Ecto neural progenitor cell (in vitro differentiated cells): ENCODE measurements around the gene KLHL3.
"Not testable (repeated sequence)": the region's sequence is repeated elsewhere in the genome, so short reads cannot be mapped to it uniquely, and the experiment has no call there.

ENCODE experiments used
- DNase-seq: peaks from one replicate; pipeline ENCODE4 v3.0.0-alpha.2; 2018; ENCODE audit warnings: low spot score

The KLHL3 gene, protein sequence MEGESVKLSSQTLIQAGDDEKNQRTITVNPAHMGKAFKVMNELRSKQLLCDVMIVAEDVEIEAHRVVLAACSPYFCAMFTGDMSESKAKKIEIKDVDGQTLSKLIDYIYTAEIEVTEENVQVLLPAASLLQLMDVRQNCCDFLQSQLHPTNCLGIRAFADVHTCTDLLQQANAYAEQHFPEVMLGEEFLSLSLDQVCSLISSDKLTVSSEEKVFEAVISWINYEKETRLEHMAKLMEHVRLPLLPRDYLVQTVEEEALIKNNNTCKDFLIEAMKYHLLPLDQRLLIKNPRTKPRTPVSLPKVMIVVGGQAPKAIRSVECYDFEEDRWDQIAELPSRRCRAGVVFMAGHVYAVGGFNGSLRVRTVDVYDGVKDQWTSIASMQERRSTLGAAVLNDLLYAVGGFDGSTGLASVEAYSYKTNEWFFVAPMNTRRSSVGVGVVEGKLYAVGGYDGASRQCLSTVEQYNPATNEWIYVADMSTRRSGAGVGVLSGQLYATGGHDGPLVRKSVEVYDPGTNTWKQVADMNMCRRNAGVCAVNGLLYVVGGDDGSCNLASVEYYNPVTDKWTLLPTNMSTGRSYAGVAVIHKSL

GRCh38 chr5:137735555-137736284, at the start of gene KLHL3:
TSS of gene KLHL3 (minus strand) at chr5:137736089. CDS start at chr5:137735646, 443 bp downstream.
- peak; percentile 83 for DNase-seq

DNA sequence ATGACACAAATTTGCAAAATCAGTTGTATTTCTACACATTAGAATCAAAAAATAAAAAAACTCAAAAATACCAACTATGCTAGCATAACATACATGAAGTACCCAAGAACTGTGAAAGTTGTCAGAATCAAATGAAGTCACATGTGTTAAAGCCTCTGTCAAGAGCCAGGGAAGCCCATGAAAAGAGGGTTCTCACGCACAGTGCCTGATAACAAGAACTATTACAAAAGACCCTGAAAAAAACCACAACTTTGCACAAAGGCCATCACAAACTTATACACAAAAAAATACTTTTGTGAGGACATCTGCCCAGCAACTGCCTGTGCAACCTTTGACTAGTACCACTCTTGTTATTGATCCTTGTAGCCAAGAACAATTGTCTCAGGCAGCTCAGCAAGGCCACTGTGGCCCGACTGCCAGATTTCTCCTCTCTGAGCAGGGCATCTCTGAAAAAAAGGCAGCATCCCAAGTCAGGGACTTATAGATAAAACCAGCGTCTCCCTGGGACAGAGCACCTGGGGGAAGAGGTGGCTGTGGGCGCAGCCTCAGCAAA, 47.2 kb upstream of the KLHL3 start:
- no peak for DNase-seq

DNA sequence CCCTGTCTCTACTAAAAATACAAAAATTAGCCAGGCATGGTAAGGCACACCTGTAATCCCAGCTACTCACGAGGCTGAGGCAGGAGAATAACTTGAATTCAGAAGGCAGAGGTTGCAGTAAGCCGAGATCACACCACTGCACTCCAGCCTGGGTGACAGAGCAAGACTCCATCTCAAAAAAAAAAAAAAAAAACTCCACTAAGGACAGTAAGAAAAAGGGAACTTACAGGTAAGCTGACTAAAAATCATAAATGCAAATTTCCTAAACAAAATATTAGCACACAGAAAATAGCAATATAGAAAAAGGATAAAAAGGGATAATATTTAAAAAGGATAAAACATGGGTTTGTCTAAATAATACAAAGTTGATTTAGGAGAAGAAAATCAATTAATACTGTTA, 46.2 kb upstream of the KLHL3 start:
- DNase-seq, result no peak

GRCh38 chr5:137778772-137779564, 43.1 kb upstream of the KLHL3 start:
- no peak for DNase-seq

DNA sequence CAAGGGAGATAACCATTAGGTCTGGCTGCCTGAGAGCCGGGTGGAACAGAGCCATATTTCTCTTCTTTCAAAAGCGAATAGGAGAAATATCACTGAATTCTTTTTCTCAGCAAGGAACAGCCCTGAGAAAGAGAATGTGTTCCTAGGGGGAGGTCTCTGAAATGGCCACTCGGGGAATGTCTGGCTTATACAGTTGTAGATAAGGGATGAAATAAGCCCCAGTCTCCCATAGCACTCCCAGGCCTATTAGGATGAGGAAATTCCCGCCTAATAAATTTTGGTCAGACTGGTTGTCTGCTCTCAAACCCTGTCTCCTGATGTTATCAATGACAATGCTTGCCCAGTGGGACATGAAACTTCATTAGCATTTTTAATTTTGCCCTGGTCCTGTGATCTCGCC, 32.0 kb upstream of the KLHL3 start:
- DNase-seq, result not testable (repeated sequence)

DNA sequence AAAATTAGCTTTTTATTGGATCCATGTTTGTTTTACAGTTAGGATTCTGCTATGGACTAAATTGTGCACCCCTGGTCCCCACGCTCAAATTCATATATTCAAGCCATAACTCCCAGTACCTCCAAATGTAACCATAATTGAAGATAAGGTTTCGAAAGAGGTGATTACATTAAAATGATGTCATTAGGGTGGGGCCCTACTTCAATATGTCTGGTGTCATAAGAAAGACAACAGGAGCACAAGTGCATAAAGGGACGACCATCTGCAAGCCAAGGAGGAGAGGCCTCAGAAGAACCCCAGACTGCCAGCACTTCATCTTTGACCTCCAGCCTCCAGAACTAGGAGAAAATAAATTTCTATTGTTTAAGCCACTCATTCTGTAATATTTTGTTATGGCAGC, 25.7 kb upstream of the KLHL3 start:
- DNase-seq, result no peak

GRCh38 chr5:137760719-137761516, 25.0 kb upstream of the KLHL3 start:
- DNase-seq, result no peak

DNA sequence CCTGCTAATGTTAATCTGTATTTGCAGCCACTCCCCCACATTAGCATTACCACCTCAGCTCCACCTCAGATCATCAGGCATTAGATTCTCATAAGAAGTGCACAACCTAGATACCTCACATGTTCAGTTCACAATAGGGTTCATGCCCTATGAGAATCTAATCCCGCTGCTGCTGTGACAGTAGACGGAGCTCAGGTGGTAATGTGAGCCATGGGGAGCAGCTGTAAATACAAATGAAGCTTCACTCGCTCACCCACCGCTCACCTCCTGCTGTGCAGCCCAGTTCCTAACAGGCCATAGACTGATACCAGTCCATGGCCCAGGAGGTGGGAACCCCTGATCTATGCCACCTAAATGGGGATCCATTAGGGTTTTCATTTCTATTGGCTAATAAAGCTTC, 24.4 kb upstream of the KLHL3 start:
- no peak for DNase-seq

- no peak for DNase-seq
These were observed 22.9 kb upstream of the KLHL3 start for GRCh38 chr5:137758715-137759306.

DNA sequence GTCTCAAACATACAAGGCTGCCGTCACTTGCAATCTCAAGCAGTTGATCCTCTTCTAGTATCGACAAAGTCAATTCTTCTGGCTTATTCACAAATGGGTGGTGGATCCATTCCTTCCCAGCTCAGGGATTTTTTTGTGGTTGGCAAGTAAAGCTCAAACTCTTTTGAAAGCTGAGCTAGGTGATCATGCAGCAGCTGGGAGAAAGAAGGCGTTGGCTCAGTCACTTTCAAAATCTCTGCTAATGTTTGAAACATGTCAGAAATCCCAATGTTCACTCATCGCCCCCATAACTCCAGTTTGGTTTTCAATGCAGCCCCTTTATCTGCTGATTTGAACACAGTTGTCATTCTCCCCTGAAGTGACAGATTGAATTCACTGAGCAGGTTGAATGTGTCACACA, 22.2 kb upstream of the KLHL3 start:
- DNase-seq, result no peak

DNA sequence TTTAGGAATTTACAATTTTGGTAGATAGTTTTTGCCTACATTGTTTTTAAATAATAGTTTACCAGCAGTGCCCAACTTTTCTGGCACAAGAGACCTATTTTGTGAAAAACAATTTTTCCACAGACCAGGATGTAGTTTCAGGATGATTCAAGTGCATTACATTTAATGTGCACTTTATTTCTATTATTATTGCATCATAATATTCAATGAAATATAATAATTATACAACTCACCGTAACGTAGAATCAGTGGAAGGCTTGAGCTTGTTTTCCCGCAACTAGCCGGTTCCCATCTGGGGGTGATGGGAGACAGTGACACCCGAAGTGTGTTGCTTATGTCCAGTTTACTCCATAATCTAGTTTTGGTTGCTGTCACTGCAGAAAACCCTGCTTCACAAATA, 21.7 kb upstream of the KLHL3 start:
- no peak for DNase-seq

- DNase-seq, result no peak
These were observed 19.3 kb upstream of the KLHL3 start for GRCh38 chr5:137754961-137755762.

DNA sequence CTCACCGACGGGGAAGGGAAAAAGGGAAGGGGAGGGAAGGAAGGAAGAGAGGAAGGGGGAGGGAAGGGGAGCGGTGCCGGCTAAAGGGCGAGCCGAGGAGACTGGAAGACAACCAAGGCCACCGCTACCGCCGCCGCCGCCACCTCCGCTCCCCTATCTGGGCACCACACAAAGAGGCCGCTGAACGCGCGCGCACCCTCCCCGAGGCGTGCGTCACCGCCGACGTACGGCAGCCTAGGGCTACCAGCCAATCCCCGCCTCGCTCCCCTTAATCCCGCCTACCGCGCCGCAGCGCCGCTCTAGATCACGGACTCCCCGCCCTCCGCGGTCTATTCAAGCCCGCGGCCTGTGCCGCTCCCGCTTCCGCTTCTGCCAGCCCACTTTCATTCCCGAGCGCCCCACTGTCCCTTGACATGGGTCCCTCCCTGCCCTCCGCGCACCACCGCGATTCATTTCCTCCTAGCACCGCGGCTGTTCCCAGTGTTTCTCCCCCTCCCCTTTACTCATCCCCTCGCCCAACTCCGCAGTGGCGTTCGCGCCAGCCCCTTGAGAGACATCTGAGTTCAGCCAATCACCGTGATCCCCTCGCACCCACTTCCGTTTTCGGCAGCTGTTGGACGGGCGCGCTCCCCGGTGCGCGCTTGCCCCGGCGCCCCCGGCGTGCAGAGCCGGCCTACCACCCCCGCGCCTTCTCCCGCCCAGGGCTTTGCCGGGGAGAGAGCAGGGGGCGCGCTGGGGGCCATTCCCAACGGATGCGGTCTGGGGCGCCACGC, 18.5 kb upstream of the KLHL3 start, which contains the start of gene HNRNPA0:
HNRNPA0 (minus strand) TSS at position 176 of the 773 bp plus-strand sequence. CDS start 297 bp downstream, outside the sequence.
- DNase-seq, result peak; percentile 98

DNA sequence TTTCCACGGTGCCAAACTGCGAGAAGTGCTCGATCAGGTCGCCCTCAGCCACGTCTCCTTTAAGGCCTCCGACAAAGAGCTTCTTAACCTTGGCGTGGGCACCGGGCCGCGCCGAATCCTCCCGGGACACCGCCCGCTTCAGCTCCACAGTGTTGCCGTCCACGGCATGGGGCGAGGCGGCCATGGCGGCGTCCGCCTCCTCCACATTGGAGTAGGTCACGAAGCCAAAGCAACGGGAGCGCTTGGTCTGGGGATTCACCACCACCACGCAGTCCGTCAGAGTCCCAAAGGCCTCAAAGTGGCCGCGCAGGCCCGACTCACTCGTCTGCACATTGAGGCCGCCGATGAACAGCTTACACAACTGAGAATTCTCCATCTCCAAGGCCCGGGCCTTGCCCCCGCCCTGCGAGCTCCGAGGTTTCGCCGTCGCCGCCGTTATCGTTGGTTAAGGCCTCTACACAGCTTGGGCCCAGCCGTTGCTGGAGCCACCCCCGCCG, 17.9 kb upstream of the KLHL3 start:
- DNase-seq, result no peak

DNA sequence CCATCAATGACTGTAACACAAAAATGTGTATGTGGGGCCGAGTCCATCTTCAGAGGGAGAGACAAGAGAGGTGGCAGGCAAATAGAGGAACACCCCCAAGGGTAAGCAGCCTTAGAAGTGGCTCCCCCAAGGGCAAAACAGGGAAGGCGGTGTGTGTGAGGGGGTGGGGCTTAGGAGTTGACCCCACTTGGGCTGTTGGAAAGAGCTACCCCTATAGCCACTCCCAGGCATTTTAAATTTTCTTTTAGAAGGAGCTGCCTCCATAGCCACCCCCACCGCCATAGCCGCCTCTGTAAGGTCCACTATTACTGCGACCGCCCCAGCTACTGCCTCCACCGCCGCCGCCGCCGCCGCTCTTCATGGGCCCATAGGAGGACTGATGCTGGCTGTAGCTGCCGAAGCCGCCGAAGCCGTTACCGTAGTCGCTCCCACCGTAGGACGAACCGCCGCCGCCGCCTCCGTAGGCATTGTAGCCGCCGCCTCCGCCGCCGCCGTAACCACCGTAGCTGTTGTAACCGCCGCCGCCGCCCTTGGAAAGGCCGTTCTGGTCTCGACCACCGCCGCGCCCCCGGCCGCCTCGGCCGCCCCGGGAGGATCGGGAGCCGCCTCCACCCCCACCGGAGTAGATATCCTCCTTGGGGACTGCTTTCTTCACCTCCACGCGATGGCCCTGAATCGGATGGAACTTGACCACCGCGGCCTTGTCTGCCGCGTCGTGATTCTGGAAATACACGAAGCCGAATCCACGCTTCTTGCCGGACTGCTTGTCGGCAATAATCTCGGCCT, 17.2 kb upstream of the KLHL3 start:
- peak; percentile 63 for DNase-seq

GRCh38 chr5:137751869-137752491, 16.1 kb upstream of the KLHL3 start:
- DNase-seq, result no peak

GRCh38 chr5:137750436-137750835, 14.5 kb upstream of the KLHL3 start:
- no peak for DNase-seq
